Measurements from ENCODE around the gene MRPL20.

MRPL20 gene

DNA sequence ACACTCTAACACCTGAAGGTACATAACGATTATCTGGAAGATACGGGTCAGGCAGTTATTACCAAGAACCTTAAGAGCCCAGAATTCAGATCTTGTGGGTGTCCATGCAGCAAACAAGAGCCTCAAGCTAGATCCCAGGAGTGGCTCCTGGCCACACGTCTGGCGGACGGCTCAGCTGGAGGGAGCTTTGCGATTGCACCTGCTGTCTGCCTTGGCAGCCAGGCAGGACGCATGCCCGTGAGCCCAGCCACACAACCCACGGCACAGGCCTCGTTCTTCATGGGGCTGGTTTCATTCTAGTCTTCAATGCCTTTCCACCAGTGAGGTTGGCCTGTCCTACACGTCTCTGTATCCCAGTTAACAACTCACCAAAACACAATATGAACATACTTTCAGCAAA, 13.7 kb downstream of the MRPL20 start:
- H3K4me2 ChIP-seq: no peak overlapping the region
- peaks cover 58% of the 10 kb centered on the region; the same call in 1 of the 2 replicates for H3K36me3 ChIP-seq (ENCODE audit: insufficient read depth)
- TF ChIP-seq, protein P1, sequence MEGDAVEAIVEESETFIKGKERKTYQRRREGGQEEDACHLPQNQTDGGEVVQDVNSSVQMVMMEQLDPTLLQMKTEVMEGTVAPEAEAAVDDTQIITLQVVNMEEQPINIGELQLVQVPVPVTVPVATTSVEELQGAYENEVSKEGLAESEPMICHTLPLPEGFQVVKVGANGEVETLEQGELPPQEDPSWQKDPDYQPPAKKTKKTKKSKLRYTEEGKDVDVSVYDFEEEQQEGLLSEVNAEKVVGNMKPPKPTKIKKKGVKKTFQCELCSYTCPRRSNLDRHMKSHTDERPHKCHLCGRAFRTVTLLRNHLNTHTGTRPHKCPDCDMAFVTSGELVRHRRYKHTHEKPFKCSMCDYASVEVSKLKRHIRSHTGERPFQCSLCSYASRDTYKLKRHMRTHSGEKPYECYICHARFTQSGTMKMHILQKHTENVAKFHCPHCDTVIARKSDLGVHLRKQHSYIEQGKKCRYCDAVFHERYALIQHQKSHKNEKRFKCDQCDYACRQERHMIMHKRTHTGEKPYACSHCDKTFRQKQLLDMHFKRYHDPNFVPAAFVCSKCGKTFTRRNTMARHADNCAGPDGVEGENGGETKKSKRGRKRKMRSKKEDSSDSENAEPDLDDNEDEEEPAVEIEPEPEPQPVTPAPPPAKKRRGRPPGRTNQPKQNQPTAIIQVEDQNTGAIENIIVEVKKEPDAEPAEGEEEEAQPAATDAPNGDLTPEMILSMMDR (conservative IDR thresholded peaks at IDR 0.05; ENCODE audit: low read depth, low read length): no peak
- H3K4me3 ChIP-seq (IDR thresholded peaks at IDR 0.05; ENCODE audit: insufficient read depth, low read depth, low read length): no peak overlapping the region
- no peak overlapping the region for H3K27ac ChIP-seq
- peaks cover 19% of the 10 kb centered on the region for H3K4me1 ChIP-seq (ENCODE audit: low read depth, poor library complexity, severe bottlenecking)
- H3K79me2 ChIP-seq (ENCODE audit: insufficient read depth, low read depth): peaks cover 54% of the 10 kb centered on the region
- H3K27me3 ChIP-seq (ENCODE audit: insufficient read depth, low read depth): no peaks in the 10 kb centered on the region
- no peaks in the 10 kb centered on the region for H4K20me1 ChIP-seq (ENCODE audit: insufficient read depth)
- H3K9ac ChIP-seq: no peak overlapping the region
- no peak overlapping the region for H2AFZ ChIP-seq (ENCODE audit: low read depth)

DNA sequence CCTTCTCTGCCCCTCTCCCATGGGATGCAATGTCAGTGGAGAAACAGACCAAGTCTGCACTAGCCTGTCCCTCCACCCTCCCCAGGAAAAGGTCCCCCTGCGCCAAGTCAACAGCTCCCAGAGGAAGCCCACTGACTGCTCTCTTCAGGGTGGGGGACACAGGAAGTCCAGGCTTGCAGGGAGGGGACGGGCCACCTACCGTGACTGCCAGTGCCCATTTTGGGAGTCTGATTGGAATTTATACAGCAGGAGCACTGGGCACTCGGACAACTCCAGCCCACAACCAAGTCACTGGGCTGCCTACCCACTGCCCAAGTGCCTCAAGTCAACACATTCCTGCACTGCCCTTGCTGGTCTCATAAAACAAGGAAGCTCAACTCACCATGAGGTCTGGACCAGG, 14.1 kb downstream of the MRPL20 start:
- Histone ChIP-seq H3K4me2 (no peak overlapping the region), H3K27ac (no peak overlapping the region), H3K79me2 (ENCODE audit: insufficient read depth, low read depth) (peaks cover 50% of the 10 kb centered on the region), H4K20me1 (ENCODE audit: insufficient read depth) (no peaks in the 10 kb centered on the region), H2AFZ (ENCODE audit: low read depth) (no peak overlapping the region), H3K4me1 (ENCODE audit: low read depth, poor library complexity, severe bottlenecking) (peaks cover 18% of the 10 kb centered on the region), H3K4me3 (IDR thresholded peaks at IDR 0.05; ENCODE audit: insufficient read depth, low read depth, low read length) (no peak overlapping the region), H3K27me3 (ENCODE audit: insufficient read depth, low read depth) (no peaks in the 10 kb centered on the region), H3K36me3 (ENCODE audit: insufficient read depth) (peaks cover 62% of the 10 kb centered on the region; the same call in 1 of the 2 replicates), H3K9ac (no peak overlapping the region)
- TF ChIP-seq, protein P1 (conservative IDR thresholded peaks at IDR 0.05; ENCODE audit: low read depth, low read length): no peak

DNA sequence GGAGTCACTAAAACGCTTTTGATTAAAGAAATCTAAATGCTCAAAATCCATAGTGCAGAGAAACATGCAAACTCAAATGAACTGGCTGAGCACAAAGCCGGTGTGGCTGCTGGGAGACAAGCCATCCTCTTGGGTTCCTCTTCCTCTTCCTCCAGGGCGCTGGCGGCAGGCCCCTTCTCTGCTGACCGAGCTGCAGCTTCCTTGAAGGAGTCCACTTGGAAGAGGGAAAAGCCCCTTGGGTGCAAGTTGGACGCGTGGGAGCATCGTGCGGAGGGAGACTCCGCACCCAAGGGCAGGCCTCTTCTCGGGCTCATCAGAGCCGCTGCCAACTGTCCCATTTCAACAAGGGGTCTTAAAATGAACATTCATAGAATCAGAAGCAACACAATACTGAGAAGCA, 15.9 kb downstream of the MRPL20 start:
- H3K27me3 ChIP-seq (ENCODE audit: insufficient read depth, low read depth): no peaks in the 10 kb centered on the region
- H2AFZ ChIP-seq (ENCODE audit: low read depth): no peak overlapping the region
- H3K4me2 ChIP-seq: no peak overlapping the region
- H3K9ac ChIP-seq: no peak overlapping the region
- no peaks in the 10 kb centered on the region for H4K20me1 ChIP-seq (ENCODE audit: insufficient read depth)
- no peak overlapping the region for H3K4me3 ChIP-seq (IDR thresholded peaks at IDR 0.05; ENCODE audit: insufficient read depth, low read depth, low read length)
- peaks cover 32% of the 10 kb centered on the region; the same call in 1 of the 2 replicates for H3K79me2 ChIP-seq (ENCODE audit: insufficient read depth, low read depth)
- peaks cover 67% of the 10 kb centered on the region; the same call in 1 of the 2 replicates for H3K36me3 ChIP-seq (ENCODE audit: insufficient read depth)
- TF ChIP-seq, protein P1 (conservative IDR thresholded peaks at IDR 0.05; ENCODE audit: low read depth, low read length): no peak
- no peak overlapping the region for H3K27ac ChIP-seq
- peaks cover 5% of the 10 kb centered on the region for H3K4me1 ChIP-seq (ENCODE audit: low read depth, poor library complexity, severe bottlenecking)

DNA sequence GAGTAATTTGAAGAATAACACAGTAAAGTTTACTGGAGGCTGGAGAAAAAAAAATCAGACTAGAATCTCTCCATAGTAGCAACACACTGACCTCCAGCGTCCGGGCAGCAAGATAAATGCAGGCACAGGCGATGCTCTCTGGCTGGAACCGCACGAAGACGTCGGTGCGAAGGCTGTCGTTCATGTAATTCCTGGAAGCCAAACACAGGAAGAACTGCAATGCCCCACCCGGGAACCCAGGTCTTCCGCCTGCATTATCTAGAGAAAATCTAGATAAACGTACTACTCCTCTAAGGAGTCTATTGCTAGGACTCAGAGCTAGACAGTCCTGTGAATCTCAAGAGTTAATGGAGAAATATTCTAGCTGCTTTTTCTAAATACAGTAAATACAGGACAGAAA, 16.4 kb downstream of the MRPL20 start:
- no peak overlapping the region for H3K27ac ChIP-seq
- H3K9ac ChIP-seq: no peak overlapping the region
- no peak overlapping the region for H2AFZ ChIP-seq (ENCODE audit: low read depth)
- no peak overlapping the region for H3K4me2 ChIP-seq
- H3K27me3 ChIP-seq (ENCODE audit: insufficient read depth, low read depth): no peaks in the 10 kb centered on the region
- TF ChIP-seq, protein P1 (conservative IDR thresholded peaks at IDR 0.05; ENCODE audit: low read depth, low read length): no peak
- H4K20me1 ChIP-seq (ENCODE audit: insufficient read depth): no peaks in the 10 kb centered on the region
- H3K4me1 ChIP-seq (ENCODE audit: low read depth, poor library complexity, severe bottlenecking): peaks cover 2% of the 10 kb centered on the region
- H3K4me3 ChIP-seq (IDR thresholded peaks at IDR 0.05; ENCODE audit: insufficient read depth, low read depth, low read length): no peak overlapping the region
- peaks cover 27% of the 10 kb centered on the region; the same call in 1 of the 2 replicates for H3K79me2 ChIP-seq (ENCODE audit: insufficient read depth, low read depth)
- H3K36me3 ChIP-seq (ENCODE audit: insufficient read depth): peaks cover 67% of the 10 kb centered on the region; the same call in 1 of the 2 replicates
